Endodermal cell (in vitro differentiated cells): ENCODE data around the gene MGAT4A. TPM values are rescaled to one million over a fixed set of nuclear protein-coding genes. Genes with fewer than 3 reads are reported as not detected.

Experiments used
- DNase-seq: peaks from one replicate; pipeline ENCODE4 v3.0.0-alpha.2; 2017
- H3K27ac ChIP-seq: 2 replicates; pipeline ENCODE4 v1.5.1; 2013; ENCODE audit warnings: mild to moderate bottlenecking, low read depth, low read length, moderate library complexity
- H3K27me3 ChIP-seq: 2 replicates; pipeline ENCODE4 v1.6.1; 2013; ENCODE audit warnings: mild to moderate bottlenecking, low read length, moderate library complexity; ENCODE audit not compliant: insufficient read depth, control insufficient read depth, poor library complexity, severe bottlenecking
- H3K36me3 ChIP-seq: 2 replicates; pipeline ENCODE4 v1.7.0; 2013; ENCODE audit warnings: mild to moderate bottlenecking, low read length, moderate library complexity; ENCODE audit not compliant: control insufficient read depth, insufficient read depth
- H3K4me1 ChIP-seq: one replicate; pipeline ENCODE4 v1.7.0; 2013; ENCODE audit warnings: low read length; ENCODE audit not compliant: control insufficient read depth, insufficient read depth
- H3K4me3 ChIP-seq: 2 replicates; pipeline ENCODE4 v1.5.1; 2013; ENCODE audit warnings: mild to moderate bottlenecking, low read length, moderate library complexity
- H3K9ac ChIP-seq: 2 replicates; pipeline ENCODE4 v1.6.1; 2013; ENCODE audit warnings: mild to moderate bottlenecking, low read length, moderate library complexity; ENCODE audit not compliant: poor library complexity, severe bottlenecking; ENCODE audit errors: extremely low read depth
- H3K9me3 ChIP-seq: 2 replicates; pipeline ENCODE4 v1.6.1; 2013; ENCODE audit warnings: mild to moderate bottlenecking, low read length, moderate library complexity; ENCODE audit not compliant: control insufficient read depth
- H3K27ac Mint-ChIP-seq: 2 replicates; pipeline ENCODE4 v1.8.0; 2020; ENCODE audit warnings: mixed read lengths
- H3K27me3 Mint-ChIP-seq: 2 replicates; pipeline ENCODE4 v1.8.0; 2021; ENCODE audit warnings: mild to moderate bottlenecking, mixed read lengths; ENCODE audit not compliant: insufficient read depth
- H3K36me3 Mint-ChIP-seq: 2 replicates; pipeline ENCODE4 v1.8.0; 2020; ENCODE audit warnings: low read depth, mixed read lengths
- H3K4me1 Mint-ChIP-seq: 2 replicates; pipeline ENCODE4 v1.8.0; 2020; ENCODE audit warnings: mixed read lengths
- H3K4me3 Mint-ChIP-seq: 2 replicates; pipeline ENCODE4 v1.8.0; 2020; ENCODE audit warnings: mild to moderate bottlenecking, moderate library complexity, mixed read lengths
- H3K9me3 Mint-ChIP-seq: 2 replicates; pipeline ENCODE4 v1.8.0; 2020; ENCODE audit warnings: mild to moderate bottlenecking, mixed read lengths
- WGBS, 2 experiments: methylation state at CpG; one replicate each; pipeline versions ENCODE4 v1.1.5 to v1.1.7; 2013; ENCODE audit warnings: missing lambda C conversion rate in 2 of 2, mixed read lengths in 1 of 2; ENCODE audit not compliant: insufficient coverage in 1 of 2, insufficient read length in 1 of 2; 5-methylcytosine and 5-hydroxymethylcytosine counted together
- total RNA-seq, 2 donors: library from RNA; stranded (reverse); fragmentation: NEBNext Ultra II Directional in 1 of 2; extraction: Animal tissue kit (Norgen Biotek cat#: 25700) in 1 of 2; gene quantifications; 2 replicates in 1 of 2; 3 replicates in 1 of 2; pipeline ENCODE4 v1.2.1, GENCODE V29; 2021
- TF ChIP-seq, protein P1 (sequence below): fragments of 200-600 bp; sonication (generic); conservative IDR thresholded peaks from 2 replicates; pipeline ENCODE4 v1.5.0; 2021; ENCODE audit warnings: antibody characterized with exemption, mild to moderate bottlenecking

MGAT4A gene
- total RNA-seq, 2 donors from 2014 or later: 8.2 to 11.1 TPM

DNA sequence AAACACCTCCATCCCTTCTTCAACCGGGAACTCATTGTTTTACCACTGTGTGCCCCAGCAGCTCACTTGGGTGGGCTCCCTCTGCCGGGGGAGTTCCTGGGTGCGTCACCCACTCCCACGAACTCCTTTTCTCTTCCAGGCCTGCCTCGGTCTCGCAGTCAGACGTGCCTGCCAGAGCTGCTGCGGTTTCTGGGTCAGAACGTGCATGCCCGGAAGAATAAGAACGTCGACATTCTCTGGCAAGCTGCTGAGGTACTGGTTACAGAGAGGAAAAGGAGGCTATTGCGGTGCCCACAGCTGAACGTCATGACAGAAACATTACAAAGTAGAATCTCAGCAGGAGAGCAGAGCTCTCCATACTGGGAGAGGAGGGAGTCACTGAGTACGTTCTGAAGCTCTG, 158.3 kb downstream of the MGAT4A start:
- H3K4me3 ChIP-seq: no peak overlapping the region
- 90 to 96% methylated on average over 13 to 15 of the region's 15 CpGs for WGBS, 2 experiments
- H3K27me3 Mint-ChIP-seq: no peaks in the 10 kb centered on the region

DNA sequence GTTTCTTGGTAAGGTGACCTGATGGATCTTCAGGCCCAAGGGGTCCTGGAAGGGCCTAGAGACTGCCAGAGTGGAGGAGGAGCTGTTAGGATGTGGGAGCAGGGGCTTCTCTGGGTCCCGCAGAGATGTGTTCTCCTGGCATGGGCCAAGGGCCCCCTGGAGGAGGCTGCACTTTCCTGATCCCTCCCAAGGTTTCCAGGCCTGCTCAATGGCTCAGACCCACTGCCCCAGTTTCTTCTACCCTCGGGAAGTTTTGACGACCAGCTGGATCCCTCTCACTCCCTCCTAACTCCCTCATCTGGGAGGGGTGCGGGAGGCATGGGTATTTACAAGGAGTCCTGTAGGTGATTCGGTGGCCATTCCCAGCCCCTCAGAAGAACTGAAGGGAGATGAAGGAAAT, 158.7 kb downstream of the MGAT4A start:
- Mint-ChIP-seq H3K4me1 (no peaks in the 10 kb centered on the region), H3K9me3 (no peaks in the 10 kb centered on the region), H3K27ac (no peak overlapping the region), H3K27me3 (no peaks in the 10 kb centered on the region), H3K36me3 (peaks cover 72% of the 10 kb centered on the region), H3K4me3 (no peak overlapping the region)
- no peak overlapping the region for H3K27ac ChIP-seq
- H3K9ac ChIP-seq: no peak overlapping the region
- TF ChIP-seq, protein P1, sequence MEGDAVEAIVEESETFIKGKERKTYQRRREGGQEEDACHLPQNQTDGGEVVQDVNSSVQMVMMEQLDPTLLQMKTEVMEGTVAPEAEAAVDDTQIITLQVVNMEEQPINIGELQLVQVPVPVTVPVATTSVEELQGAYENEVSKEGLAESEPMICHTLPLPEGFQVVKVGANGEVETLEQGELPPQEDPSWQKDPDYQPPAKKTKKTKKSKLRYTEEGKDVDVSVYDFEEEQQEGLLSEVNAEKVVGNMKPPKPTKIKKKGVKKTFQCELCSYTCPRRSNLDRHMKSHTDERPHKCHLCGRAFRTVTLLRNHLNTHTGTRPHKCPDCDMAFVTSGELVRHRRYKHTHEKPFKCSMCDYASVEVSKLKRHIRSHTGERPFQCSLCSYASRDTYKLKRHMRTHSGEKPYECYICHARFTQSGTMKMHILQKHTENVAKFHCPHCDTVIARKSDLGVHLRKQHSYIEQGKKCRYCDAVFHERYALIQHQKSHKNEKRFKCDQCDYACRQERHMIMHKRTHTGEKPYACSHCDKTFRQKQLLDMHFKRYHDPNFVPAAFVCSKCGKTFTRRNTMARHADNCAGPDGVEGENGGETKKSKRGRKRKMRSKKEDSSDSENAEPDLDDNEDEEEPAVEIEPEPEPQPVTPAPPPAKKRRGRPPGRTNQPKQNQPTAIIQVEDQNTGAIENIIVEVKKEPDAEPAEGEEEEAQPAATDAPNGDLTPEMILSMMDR: no peak
- H3K36me3 ChIP-seq: peaks cover 98% of the 10 kb centered on the region
- no peaks in the 10 kb centered on the region for H3K9me3 ChIP-seq
- no peak for DNase-seq
- no peaks in the 10 kb centered on the region for H3K4me1 ChIP-seq
- H3K27me3 ChIP-seq: no peaks in the 10 kb centered on the region
- H3K4me3 ChIP-seq: no peak overlapping the region
- WGBS, 2 experiments: 87% methylated on average over 5 of the region's 5 CpGs; no CpG with 5 or more reads in 1 of the 2 experiments

More for the DNA sequence above, 158.3 kb downstream of the MGAT4A start:
- no peaks in the 10 kb centered on the region for H3K27me3 ChIP-seq
- Mint-ChIP-seq H3K4me1 (no peaks in the 10 kb centered on the region), H3K27ac (no peak overlapping the region), H3K9me3 (no peaks in the 10 kb centered on the region), H3K36me3 (peaks cover 72% of the 10 kb centered on the region), H3K4me3 (no peak overlapping the region)
- H3K36me3 ChIP-seq: peaks cover 99% of the 10 kb centered on the region
- no peak overlapping the region for H3K27ac ChIP-seq
- TF ChIP-seq, protein P1: no peak
- DNase-seq: no peak
- no peak overlapping the region for H3K9ac ChIP-seq
- no peaks in the 10 kb centered on the region for H3K4me1 ChIP-seq
- no peaks in the 10 kb centered on the region for H3K9me3 ChIP-seq

DNA sequence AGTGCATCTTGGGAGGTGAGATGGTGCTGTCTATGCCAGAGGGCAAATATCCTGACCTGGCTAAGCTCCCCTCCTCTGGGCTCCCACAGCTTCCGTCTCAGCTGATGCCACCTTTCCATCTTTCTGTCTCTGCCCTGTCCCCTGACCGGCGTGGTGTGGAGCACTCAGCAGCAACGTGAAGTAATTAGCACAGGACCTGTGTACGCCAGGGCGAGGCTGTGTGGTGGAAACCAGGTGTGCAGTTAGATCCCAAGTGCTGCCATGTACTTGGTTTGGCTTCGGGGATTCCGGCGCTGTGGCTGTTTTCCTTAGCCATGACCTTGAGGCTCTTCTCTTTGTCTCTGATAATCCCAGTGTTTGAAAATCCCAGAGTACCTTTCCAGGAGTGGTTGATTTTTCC, 159.1 kb downstream of the MGAT4A start:
- Mint-ChIP-seq H3K4me3 (no peak overlapping the region), H3K27ac (no peak overlapping the region), H3K9me3 (no peaks in the 10 kb centered on the region), H3K27me3 (no peaks in the 10 kb centered on the region), H3K4me1 (no peaks in the 10 kb centered on the region), H3K36me3 (peaks cover 75% of the 10 kb centered on the region)
- no peaks in the 10 kb centered on the region for H3K4me1 ChIP-seq
- H3K27ac ChIP-seq: no peak overlapping the region
- no peak for DNase-seq
- TF ChIP-seq, protein P1: no peak
- no peaks in the 10 kb centered on the region for H3K9me3 ChIP-seq
- H3K27me3 ChIP-seq: no peaks in the 10 kb centered on the region
- 97 to 99% methylated on average over 9 of the region's 9 CpGs for WGBS, 2 experiments
- H3K4me3 ChIP-seq: no peak overlapping the region
- no peak overlapping the region for H3K9ac ChIP-seq
- H3K36me3 ChIP-seq: peaks cover 98% of the 10 kb centered on the region
